Prostate gland (tissue), 2 donors: ENCODE measurements around the gene PIK3R3.

ENCODE experiments used
- CTCF ChIP-seq, 4 experiments: fragments of 200-600 bp in 2 of 4; fragments of 450-650 bp in 2 of 4; sonication (generic) in 2 of 4; IDR thresholded peaks; 1 replicate in 3 of 4; 2 replicates in 1 of 4; pipeline ENCODE4 v1.5.1; 2016 to 2019; ENCODE audit warnings: antibody characterized with exemption in 4 of 4, mild to moderate bottlenecking in 2 of 4, moderate library complexity in 2 of 4
- POLR2A ChIP-seq: fragments of 450-650 bp; IDR thresholded peaks from one replicate; pipeline ENCODE4 v1.6.1; 2016; ENCODE audit warnings: antibody characterized with exemption, mild to moderate bottlenecking

GRCh38 chr1:46067652-46068051, 64.8 kb downstream of the PIK3R3 start:
- TF ChIP-seq POLR2A (no peak), CTCF (IDR thresholded peaks at IDR 0.05) (no peak)
